Right atrium auricular region (tissue), 2 donors: ENCODE data around the gene CXCR5. TPM values are rescaled to one million over a fixed set of nuclear protein-coding genes. Genes with fewer than 3 reads are reported as not detected.
"Not testable (repeated sequence)": the region's sequence is repeated elsewhere in the genome, so short reads cannot be mapped to it uniquely, and the experiment has no call there.

ENCODE experiments used
- DNase-seq: peaks from one replicate; pipeline ENCODE4 v3.0.0-alpha.2; 2019; ENCODE audit warnings: low spot score
- H3K27ac ChIP-seq, 2 donors: fragments of 200-600 bp; sonication (generic); 1 replicate in 1 of 2; 2 replicates in 1 of 2; pipeline ENCODE4 v1.5.1; 2016 to 2019
- H3K27me3 ChIP-seq, 2 donors: fragments of 200-600 bp; sonication (generic); one replicate each; pipeline versions ENCODE4 v1.5.1 to v1.6.0; 2017 to 2019
- H3K36me3 ChIP-seq: fragments of 200-600 bp; sonication (generic); one replicate; pipeline ENCODE4 v1.5.1; 2016
- H3K4me1 ChIP-seq, 2 donors: fragments of 200-600 bp; sonication (generic); one replicate each; pipeline versions ENCODE4 v1.5.1 to v1.6.0; 2017 to 2019
- H3K4me3 ChIP-seq, 2 donors: fragments of 200-600 bp; sonication (generic); 1 replicate in 1 of 2; 2 replicates in 1 of 2; pipeline ENCODE4 v1.5.1; 2017 to 2019; ENCODE audit warnings: mild to moderate bottlenecking in 1 of 2, moderate library complexity in 1 of 2
- H3K9me3 ChIP-seq, 2 donors: fragments of 200-600 bp; sonication (generic); one replicate each; pipeline ENCODE4 v1.5.1; 2019
- total RNA-seq, 2 donors: library from RNA; depleted of rRNA; stranded (reverse); fragments of >200 nt; gene quantifications; one replicate each; pipeline ENCODE4 v1.1.0, GENCODE V29; 2016
- TF ChIP-seq, protein P1 (sequence below), 2 donors: fragments of 200-600 bp; sonication (generic); IDR thresholded peaks; one replicate each; pipeline ENCODE4 v1.5.1; 2019; ENCODE audit warnings: antibody characterized with exemption in 2 of 2

CXCR5 gene
- total RNA-seq, 2 donors from 2014 or later = 0.16 TPM; not detected in 1

DNA sequence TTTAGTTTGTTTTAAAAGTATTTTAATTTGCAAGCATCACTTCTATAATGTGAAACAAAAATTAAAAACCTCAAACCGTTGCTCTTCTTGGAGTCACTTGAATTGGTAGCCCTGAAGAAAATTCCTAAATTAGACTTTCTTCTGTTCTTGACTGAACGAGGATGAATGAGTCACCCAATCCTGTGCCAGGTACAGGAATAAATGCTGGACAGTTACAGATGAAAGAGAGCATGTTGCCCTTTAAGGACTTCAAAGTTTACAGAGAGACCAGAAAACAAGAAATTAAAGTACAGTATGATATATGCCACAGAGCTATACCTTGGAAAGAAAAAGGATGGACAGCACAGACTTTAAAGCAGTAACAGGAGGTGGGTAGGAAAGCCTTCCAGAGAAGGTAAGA lies 41.3 kb upstream of the CXCR5 start:
- Histone ChIP-seq H3K27me3 (no peaks in the 10 kb centered on the region), H3K4me3 (no peak overlapping the region), H3K27ac (no peak overlapping the region), H3K9me3 (no peaks in the 10 kb centered on the region), H3K36me3 (no peaks in the 10 kb centered on the region), H3K4me1 (no peaks in the 10 kb centered on the region)
- TF ChIP-seq, protein P1, sequence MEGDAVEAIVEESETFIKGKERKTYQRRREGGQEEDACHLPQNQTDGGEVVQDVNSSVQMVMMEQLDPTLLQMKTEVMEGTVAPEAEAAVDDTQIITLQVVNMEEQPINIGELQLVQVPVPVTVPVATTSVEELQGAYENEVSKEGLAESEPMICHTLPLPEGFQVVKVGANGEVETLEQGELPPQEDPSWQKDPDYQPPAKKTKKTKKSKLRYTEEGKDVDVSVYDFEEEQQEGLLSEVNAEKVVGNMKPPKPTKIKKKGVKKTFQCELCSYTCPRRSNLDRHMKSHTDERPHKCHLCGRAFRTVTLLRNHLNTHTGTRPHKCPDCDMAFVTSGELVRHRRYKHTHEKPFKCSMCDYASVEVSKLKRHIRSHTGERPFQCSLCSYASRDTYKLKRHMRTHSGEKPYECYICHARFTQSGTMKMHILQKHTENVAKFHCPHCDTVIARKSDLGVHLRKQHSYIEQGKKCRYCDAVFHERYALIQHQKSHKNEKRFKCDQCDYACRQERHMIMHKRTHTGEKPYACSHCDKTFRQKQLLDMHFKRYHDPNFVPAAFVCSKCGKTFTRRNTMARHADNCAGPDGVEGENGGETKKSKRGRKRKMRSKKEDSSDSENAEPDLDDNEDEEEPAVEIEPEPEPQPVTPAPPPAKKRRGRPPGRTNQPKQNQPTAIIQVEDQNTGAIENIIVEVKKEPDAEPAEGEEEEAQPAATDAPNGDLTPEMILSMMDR (IDR thresholded peaks at IDR 0.05) = no peak
- no peak for DNase-seq

DNA sequence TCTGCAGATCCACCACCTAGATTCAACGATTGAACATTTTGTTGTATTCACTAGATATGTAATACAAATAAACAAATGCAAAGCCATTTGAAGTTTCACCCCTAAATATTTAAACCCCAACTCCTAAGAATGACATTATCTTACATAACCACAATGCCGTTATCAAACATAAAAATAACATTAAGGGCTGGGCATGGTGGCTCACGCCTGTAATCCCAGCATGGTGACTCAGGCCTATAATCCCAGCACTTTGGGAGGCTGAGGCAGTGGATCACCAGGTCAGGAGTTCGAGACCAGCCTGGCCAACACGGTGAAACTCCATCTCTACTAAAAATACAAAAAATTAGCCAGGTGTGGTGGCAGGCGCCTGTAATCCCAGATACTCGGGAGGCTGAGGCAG lies 40.8 kb upstream of the CXCR5 start:
- not testable (repeated sequence) for H3K36me3 ChIP-seq, DNase-seq, H3K4me3 ChIP-seq, H3K4me1 ChIP-seq, H3K27me3 ChIP-seq, H3K9me3 ChIP-seq, H3K27ac ChIP-seq

DNA sequence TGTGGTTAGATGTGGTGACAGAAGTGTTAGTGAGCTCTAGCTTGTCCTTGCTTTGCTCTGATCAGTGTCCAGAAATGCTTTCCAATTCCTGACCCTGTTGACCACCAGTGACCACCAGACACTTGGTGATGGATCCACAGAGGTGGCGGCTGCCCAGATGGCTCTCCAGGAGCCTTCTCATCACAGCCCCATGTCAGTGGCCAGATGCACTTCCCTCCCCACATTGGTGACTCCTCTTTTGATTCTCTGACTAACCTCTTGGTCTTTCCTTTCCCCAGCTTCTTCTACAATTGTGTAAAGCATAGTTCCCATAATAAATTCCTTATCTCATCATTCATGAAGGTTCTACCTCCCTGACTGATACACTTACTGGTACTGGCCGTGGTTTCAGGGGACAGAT lies 40.1 kb upstream of the CXCR5 start:
- no peak for DNase-seq
- Histone ChIP-seq H3K27me3 (no peaks in the 10 kb centered on the region), H3K36me3 (no peaks in the 10 kb centered on the region), H3K9me3 (no peaks in the 10 kb centered on the region), H3K4me3 (no peak overlapping the region), H3K4me1 (no peaks in the 10 kb centered on the region), H3K27ac (no peak overlapping the region)
- TF ChIP-seq, protein P1 (IDR thresholded peaks at IDR 0.05) = no peak

DNA sequence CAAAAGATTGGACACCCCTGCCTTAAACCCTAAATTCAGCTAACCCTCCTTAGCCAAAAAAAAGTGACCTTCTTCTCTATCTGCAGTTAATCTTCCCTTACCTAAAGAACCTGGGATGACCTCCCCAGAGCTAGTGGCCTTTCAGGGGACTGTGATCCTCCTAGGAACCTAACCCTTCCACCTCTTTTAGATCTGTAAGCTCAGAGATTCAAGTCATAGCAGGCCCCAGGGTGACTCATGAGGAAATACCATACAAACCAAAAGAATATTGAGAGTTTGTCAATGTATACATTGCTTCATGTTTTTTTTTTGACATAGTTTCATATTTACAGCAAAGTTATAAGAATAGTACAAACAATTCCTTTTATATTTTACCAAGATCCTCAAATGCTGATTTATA lies 38.3 kb upstream of the CXCR5 start:
- TF ChIP-seq, protein P1 (IDR thresholded peaks at IDR 0.05) = no peak
- H3K4me1 ChIP-seq = no peaks in the 10 kb centered on the region

DNA sequence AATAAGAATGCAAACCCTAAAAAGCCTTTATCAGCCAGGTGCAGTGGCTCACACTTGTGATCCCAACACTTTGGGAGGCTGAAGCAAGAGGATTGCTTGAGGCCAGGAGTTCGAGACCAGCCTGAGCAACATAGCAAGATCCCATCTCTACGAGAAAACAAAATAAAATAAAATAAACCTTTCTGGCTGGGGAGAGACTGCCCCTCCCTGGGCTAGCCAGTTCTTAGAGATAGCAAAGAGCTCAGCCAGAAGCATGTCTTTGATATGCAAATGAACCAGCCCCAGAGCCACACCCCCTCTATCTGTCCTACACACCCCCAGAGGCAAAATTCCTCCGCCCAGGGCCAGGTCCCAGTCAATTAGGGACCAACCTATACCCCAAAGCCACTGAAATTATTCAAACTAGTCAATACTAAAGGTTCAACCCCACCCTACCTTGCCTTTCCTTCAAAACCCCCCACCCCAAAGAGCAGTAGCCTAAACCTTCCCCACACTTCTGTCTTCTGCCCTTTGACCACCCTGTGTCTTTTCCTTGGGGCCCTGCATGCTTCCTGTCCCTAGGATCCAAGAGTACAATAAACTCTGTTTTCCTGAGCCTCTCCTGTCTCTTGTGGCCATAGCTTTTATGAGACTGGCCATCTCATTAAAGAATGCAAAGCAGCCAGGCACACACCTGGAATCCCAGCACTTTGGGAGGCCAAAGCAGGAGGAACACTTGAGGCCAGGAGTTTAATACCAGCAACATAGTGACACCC lies 37.3 kb upstream of the CXCR5 start:
- DNase-seq = no peak
- no peak overlapping the region for H3K27ac ChIP-seq
- no peaks in the 10 kb centered on the region for H3K4me1 ChIP-seq
- H3K4me3 ChIP-seq = no peak overlapping the region
- H3K36me3 ChIP-seq = no peaks in the 10 kb centered on the region
- no peaks in the 10 kb centered on the region for H3K27me3 ChIP-seq
- TF ChIP-seq, protein P1 (IDR thresholded peaks at IDR 0.05) = no peak
- no peaks in the 10 kb centered on the region for H3K9me3 ChIP-seq

More for the DNA sequence above, 38.3 kb upstream of the CXCR5 start:
- Histone ChIP-seq H3K27me3 (no peaks in the 10 kb centered on the region), H3K27ac (no peak overlapping the region), H3K4me3 (no peak overlapping the region), H3K9me3 (no peaks in the 10 kb centered on the region), H3K36me3 (no peaks in the 10 kb centered on the region)
- no peak for DNase-seq

DNA sequence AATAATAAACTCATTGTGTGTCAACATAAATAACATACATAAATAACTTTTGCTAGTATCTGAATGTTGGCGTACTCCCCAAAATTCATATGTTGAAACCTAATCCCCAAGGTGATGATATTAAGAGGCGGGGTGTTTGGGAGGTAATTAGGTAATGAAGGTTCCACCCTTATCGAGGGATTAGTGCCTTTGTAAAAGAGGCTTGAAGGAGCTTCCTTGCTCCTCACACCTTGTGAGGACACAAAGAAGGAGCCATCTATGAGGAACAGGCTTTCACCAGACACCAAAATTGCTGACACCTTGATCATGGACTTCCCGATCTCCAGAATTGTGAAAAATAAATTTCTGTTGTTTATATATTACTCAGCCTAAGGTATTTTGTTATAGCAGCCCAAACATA lies 33.9 kb upstream of the CXCR5 start:
- Histone ChIP-seq H3K27ac (no peak overlapping the region), H3K36me3 (no peaks in the 10 kb centered on the region), H3K4me1 (no peaks in the 10 kb centered on the region), H3K27me3 (no peaks in the 10 kb centered on the region), H3K4me3 (no peak overlapping the region), H3K9me3 (no peaks in the 10 kb centered on the region)
- TF ChIP-seq, protein P1 (IDR thresholded peaks at IDR 0.05) = no peak
- DNase-seq = no peak
